AG08395 (cell line): ENCODE results near the gene VMP1.
"Not testable (repeated sequence)": the region's sequence is repeated elsewhere in the genome, so short reads cannot be mapped to it uniquely, and the experiment has no call there.

Experiments used
- DNase-seq: peaks from one replicate; pipeline ENCODE4 v3.0.0; 2012; ENCODE audit warnings: mixed read lengths, low spot score

Gene VMP1

GRCh38 chr17:59811209-59811608 is 103.8 kb downstream of the VMP1 start:
- no peak for DNase-seq

- DNase-seq: no peak
Measured at GRCh38 chr17:59812139-59812538, 104.7 kb downstream of the VMP1 start.

GRCh38 chr17:59814276-59814675 is 106.8 kb downstream of the VMP1 start:
- no peak for DNase-seq

- no peak for DNase-seq
Measured at GRCh38 chr17:59814685-59815084, 107.2 kb downstream of the VMP1 start.

DNA sequence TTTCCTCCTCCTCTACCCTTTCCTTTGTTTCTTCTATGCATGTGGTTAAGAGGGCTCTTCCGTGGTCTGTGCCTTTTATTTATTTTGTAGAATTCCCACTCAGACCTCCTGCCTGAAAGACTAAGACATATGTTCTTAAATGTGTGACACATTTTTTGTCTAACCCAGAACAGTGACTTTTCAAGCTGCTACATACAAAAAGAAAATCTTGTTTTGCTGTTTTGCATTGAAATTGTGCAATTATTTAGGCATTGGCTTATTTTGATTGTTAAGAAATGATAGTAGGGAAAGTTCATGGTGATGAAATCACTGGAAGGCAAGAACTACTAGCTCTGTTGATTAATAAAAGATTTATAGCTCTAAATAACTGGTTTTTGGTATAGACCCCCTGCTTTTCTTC is 108.5 kb downstream of the VMP1 start:
- no peak for DNase-seq

DNA sequence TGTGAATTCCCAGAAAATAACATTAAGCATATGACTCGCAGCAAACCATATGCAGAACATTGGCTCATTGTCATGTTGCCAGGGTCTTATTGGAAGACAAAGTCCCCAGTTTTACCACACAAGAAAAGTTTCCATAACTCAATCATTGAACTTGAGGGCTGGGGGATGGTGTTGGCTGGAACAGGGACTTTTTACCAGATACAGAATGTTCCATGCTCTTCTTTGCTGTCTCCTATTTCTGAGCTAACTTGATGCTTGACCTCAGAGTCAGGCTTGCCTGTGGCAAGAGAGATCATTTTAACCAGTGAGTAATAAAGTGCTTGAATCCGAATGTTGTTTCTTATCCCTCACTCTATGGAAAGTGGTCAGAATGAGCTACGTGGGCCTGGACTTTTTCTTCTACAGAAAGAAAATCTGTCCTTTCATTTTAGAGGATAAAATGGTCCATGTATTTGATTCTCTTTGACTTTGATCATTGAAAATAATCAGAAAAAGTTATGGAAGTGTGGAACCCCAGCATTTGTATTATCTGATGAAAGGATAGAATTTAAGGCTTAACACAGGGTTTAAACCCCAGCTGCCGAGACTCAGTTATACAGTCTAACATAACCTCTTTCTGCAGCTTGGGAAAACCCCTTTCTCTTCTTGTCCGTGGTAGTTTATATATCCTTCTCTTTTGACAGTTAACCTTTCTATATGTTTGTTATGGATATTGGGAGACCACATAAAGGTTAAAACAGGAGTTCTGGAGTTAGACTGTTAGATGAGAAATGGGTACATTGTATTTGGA is 118.3 kb downstream of the VMP1 start:
- DNase-seq: peak; percentile 41

GRCh38 chr17:59826706-59827453 is 119.4 kb downstream of the VMP1 start:
- DNase-seq: no peak

DNA sequence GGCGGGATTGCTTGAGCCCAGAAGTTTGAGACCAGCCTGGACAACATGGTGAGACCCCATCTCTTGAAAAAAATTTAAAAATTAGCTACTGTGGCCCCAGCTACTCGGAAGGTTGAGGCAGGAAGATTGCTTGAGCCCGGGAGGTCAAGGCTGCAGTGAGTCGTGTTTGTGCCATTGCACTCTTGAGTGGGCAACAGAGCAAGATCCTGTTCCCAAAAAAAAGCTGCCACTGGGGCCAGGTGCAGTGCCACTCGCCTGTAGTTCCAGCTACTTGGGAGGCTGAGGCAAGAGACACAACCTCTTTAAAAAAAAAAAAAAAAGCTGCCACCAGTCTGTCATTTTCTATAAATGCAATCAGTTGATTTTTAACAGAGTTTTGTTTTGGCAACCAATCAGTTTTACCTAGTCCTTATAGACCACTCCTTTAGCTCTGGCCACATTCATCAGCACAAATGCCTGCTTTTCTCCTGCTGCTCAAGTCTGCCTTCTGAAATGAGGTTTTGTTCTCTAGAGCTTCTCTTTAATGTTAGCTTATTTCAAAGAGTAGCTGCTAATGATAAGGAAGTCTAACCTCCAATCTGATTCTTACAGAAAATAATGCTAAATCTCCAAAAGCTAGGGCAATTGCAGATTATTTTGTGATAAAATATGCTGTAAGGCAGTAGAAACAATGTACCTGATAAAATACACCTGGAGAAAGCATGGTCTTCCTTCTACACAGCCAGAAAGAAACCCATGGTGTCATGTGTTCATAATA is 120.4 kb downstream of the VMP1 start:
- no peak for DNase-seq

DNA sequence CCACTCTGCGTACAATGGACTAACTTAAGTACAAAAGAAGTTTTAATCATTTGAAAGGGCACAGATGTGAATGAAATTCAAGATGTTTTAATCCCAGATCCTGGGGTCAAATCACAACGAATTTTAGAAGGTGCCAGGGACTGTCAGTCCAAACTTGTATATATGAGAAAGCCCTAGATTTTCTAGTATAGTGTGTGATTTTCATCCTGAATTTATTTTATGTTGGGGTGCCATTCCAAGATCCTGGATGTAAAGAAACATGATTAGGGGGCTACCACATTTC is 121.0 kb downstream of the VMP1 start:
- no peak for DNase-seq

GRCh38 chr17:59828819-59829216 is 121.4 kb downstream of the VMP1 start:
- not testable (repeated sequence) for DNase-seq

DNA sequence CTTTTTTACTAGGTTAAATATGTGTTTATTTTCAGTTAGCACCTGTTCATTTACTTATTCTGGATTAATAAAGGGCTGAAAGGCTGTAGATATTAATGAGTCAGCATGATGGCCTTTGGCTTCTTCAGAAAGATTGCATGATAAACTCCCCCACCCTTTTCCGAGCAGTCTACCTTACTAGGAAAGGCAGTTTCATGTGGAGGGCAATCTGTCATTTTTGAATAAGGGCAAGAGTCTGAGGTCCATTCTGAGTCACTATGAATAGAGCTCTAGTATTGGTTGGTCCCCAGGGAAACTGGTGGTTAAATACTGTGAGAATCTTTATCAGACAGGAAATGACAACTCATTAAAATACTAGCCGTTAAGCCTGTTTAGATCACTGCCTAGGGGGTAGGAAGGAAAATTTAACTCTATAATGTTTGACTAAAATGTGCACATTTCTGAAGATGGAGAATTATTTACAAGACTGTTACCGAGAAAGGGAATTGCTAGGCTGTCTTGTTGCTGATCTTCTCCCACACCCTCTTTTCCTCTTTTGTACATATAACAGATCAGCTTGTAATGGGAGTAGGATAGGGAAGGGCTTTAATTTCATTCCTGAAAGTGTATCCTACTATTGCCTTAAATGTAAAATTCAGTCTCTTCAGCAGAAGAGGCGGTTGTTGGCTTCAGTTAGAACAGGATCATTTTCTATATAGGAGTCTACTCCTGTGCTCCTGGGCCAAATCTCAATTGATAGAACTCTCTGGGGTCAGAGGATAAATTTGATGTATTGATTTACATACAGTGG is 122.0 kb downstream of the VMP1 start:
- DNase-seq: peak; percentile 81

DNA sequence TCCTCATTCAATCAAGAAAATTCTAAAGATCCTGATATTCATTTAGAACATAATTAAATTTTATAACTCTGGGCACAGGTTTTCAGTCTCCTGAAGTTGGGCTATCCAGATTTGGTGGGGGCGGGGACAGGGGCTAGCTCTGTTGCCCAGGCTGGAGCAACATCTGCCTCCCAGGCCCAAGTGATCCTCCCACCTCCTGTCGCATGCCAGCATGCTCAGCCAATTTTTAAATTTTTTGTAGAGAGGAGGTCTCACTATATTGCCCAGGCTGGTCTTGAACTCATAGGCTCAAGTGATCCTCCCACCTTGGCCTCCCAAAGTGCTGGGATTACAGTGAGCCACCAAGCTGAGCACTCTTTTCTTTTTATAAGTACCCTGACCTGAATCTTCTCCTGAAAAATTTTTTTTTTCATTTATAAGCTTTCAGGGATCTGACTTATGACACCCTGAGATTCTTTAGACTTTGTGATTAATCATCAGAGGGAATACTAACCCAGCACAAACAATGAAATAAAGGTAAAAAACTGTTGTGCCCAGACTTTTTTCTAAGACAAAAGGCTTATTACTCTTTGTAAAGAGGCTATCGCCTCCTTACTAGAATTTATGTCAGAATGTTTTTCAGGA is 122.7 kb downstream of the VMP1 start:
- DNase-seq: no peak

DNA sequence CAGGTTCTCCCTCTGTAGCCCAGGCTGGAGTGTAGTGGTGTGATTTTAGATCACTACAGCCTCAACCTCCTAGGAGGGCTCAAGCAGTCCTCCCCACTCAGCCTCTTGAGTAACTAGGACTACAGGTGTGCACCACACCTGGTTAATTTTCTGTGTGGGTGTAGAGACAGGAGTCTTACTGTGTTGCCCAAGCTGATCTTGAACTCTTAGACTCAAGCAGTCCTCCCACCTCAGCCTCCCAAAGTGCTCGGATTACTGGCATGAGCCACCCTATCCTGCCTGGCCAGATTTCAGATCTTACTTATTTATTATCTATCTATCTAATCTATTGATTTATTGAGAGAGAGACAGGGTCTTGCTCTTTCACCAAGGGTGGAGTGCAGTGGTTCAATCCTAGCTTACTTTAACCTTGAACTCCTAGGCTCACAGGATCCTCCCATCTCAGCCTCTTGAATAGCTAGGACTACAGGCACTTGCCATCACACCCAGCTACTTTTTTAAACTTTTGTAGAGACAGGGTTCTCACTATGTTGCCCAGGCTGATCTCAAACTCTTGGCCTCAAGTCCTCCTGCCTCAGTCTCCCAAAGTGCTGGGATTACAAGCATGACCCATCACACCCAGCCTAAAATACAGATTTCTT is 123.5 kb downstream of the VMP1 start:
- no peak for DNase-seq

DNA sequence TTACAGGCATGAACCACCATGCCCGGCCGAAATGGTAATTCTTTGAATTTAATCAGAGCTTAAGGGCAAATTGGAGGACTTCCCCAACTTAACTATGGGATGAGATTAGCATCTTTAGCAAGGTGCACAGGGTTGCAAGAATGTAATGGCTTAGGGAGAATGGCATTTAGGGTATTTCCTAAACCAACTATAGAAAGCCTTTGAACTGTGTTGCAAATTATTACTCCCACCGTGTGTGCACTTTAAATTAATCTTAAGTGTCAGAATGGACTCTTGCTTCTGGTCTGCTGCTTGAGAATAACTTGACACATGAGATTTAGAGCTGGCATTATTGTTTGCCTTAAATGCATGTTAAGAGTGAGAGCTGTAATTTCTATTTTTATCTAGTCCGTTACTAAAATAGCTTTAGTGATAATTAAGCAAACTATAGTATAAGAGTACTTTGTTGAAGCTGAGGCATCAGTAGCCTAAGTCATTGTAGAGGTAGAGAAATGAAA is 125.5 kb downstream of the VMP1 start:
- DNase-seq: no peak

GRCh38 chr17:59837308-59838051 is 130.0 kb downstream of the VMP1 start:
- DNase-seq: peak; percentile 84

- DNase-seq: no peak
Measured at GRCh38 chr17:59838052-59838916, 130.8 kb downstream of the VMP1 start.

DNA sequence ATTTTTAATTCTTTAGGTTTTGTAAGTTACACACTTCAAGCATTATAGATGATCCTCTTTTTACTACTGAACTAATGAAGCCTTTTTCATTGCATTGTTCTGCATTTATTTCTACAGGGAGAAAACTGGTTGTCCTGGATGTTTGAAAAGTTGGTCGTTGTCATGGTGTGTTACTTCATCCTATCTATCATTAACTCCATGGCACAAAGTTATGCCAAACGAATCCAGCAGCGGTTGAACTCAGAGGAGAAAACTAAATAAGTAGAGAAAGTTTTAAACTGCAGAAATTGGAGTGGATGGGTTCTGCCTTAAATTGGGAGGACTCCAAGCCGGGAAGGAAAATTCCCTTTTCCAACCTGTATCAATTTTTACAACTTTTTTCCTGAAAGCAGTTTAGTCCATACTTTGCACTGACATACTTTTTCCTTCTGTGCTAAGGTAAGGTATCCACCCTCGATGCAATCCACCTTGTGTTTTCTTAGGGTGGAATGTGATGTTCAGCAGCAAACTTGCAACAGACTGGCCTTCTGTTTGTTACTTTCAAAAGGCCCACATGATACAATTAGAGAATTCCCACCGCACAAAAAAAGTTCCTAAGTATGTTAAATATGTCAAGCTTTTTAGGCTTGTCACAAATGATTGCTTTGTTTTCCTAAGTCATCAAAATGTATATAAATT is 132.3 kb downstream of the VMP1 start:
- DNase-seq: no peak

DNA sequence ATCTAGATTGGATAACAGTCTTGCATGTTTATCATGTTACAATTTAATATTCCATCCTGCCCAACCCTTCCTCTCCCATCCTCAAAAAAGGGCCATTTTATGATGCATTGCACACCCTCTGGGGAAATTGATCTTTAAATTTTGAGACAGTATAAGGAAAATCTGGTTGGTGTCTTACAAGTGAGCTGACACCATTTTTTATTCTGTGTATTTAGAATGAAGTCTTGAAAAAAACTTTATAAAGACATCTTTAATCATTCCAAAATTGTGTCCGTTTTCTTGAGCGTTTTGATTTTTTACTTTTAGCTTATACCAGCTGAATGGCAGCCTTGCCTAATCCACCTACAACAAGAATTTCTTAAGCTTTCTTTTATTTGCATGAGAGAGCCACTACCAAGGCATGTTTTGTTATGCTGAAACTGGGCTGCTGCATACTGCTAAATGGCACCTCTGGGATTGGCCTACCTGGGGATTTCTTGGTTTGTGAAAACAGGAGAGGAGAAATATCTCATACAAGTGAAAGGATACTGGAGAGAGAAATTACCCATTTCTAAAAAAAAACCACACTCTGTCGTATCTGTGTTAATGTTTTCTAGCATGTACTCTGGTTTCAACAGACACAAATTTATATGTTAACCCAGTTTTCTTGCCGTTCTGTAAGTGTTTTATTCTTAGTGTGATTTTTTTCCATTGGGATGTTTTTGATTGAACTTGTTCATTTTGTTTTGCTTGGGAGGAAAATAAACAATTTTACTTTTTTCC is 133.1 kb downstream of the VMP1 start:
- no peak for DNase-seq
